ENCODE results near the gene TBC1D19.

Gene TBC1D19

GRCh38 chr4:26789208-26789607 is 205.3 kb downstream of the TBC1D19 start:
- Histone ChIP-seq H3K27me3 (ENCODE audit: insufficient read depth, poor library complexity, severe bottlenecking) (no peaks in the 10 kb centered on the region), H3K27ac (replicated peaks) (no peak overlapping the region), H3K4me3 (replicated peaks; ENCODE audit: insufficient read depth, low read length) (no peak overlapping the region)
- no peak for TF ChIP-seq POLR2AphosphoS5 (IDR thresholded peaks at IDR 0.05; ENCODE audit: low read depth)
- no peak for DNase-seq (ENCODE audit: low read depth in 1 of 2, low spot score in 1 of 2)

- TF ChIP-seq POLR2AphosphoS5 (IDR thresholded peaks at IDR 0.05; ENCODE audit: low read depth) (no peak), GABPA (IDR thresholded peaks at IDR 0.05; ENCODE audit: low read depth) (no peak), REST (IDR thresholded peaks at IDR 0.05; ENCODE audit: insufficient replicate concordance, low read depth) (no peak), SPI1 (IDR thresholded peaks at IDR 0.05; ENCODE audit: borderline replicate concordance, low read depth) (no peak), CTCF (IDR thresholded peaks at IDR 0.05; ENCODE audit: insufficient read depth, low read length) (no peak)
- DNase-seq (ENCODE audit: low read depth in 1 of 2, low spot score in 1 of 2) = no peak
- no peak overlapping the region for H3K27ac ChIP-seq (replicated peaks)
- H3K4me3 ChIP-seq (replicated peaks; ENCODE audit: insufficient read depth, low read length) = no peak overlapping the region
- H3K27me3 ChIP-seq (ENCODE audit: insufficient read depth, poor library complexity, severe bottlenecking) = no peaks in the 10 kb centered on the region
Measured at GRCh38 chr4:26791346-26791745, 207.5 kb downstream of the TBC1D19 start.

- H3K27ac ChIP-seq (replicated peaks) = no peak overlapping the region
- H3K27me3 ChIP-seq (ENCODE audit: insufficient read depth, poor library complexity, severe bottlenecking) = no peaks in the 10 kb centered on the region
- no peak for TF ChIP-seq REST (IDR thresholded peaks at IDR 0.05; ENCODE audit: insufficient replicate concordance, low read depth)
- TF ChIP-seq GABPA (IDR thresholded peaks at IDR 0.05; ENCODE audit: low read depth) = no peak
- TF ChIP-seq POLR2AphosphoS5 (IDR thresholded peaks at IDR 0.05; ENCODE audit: low read depth) = no peak
- TF ChIP-seq CTCF (IDR thresholded peaks at IDR 0.05; ENCODE audit: insufficient read depth, low read length) = no peak
- no peak for TF ChIP-seq SPI1 (IDR thresholded peaks at IDR 0.05; ENCODE audit: borderline replicate concordance, low read depth)
- DNase-seq (ENCODE audit: low read depth in 1 of 2, low spot score in 1 of 2) = no peak
- no peak overlapping the region for H3K4me3 ChIP-seq (replicated peaks; ENCODE audit: insufficient read depth, low read length)
Measured at GRCh38 chr4:26792639-26793038, 208.8 kb downstream of the TBC1D19 start.

GRCh38 chr4:26793735-26794134 is 209.9 kb downstream of the TBC1D19 start:
- Histone ChIP-seq H3K27me3 (ENCODE audit: insufficient read depth, poor library complexity, severe bottlenecking) (no peaks in the 10 kb centered on the region), H3K27ac (replicated peaks) (no peak overlapping the region), H3K4me3 (replicated peaks; ENCODE audit: insufficient read depth, low read length) (no peak overlapping the region)
- no peak for DNase-seq (ENCODE audit: low read depth in 1 of 2, low spot score in 1 of 2)
- TF ChIP-seq GABPA (IDR thresholded peaks at IDR 0.05; ENCODE audit: low read depth) (no peak), SPI1 (IDR thresholded peaks at IDR 0.05; ENCODE audit: borderline replicate concordance, low read depth) (no peak), POLR2AphosphoS5 (IDR thresholded peaks at IDR 0.05; ENCODE audit: low read depth) (no peak), CTCF (IDR thresholded peaks at IDR 0.05; ENCODE audit: insufficient read depth, low read length) (no peak), REST (IDR thresholded peaks at IDR 0.05; ENCODE audit: insufficient replicate concordance, low read depth) (no peak)
